Mesendoderm (in vitro differentiated cells): ENCODE results near the gene SLC6A20.
"Not testable (repeated sequence)": the region's sequence is repeated elsewhere in the genome, so short reads cannot be mapped to it uniquely, and the experiment has no call there.

Experiments used
- DNase-seq: peaks from one replicate; pipeline ENCODE4 v3.0.0; 2013
- H2AK5ac ChIP-seq: 2 replicates; pipeline ENCODE4 v1.6.1; 2013; ENCODE audit warnings: low read length, inconsistent platforms
- H2BK120ac ChIP-seq: 2 replicates; pipeline ENCODE4 v1.6.1; 2013; ENCODE audit warnings: low read depth, mild to moderate bottlenecking, low read length, moderate library complexity, mixed read lengths
- H2BK15ac ChIP-seq: replicated peaks from 2 replicates; pipeline ENCODE4 v1.6.1; 2013; ENCODE audit warnings: low read depth, mild to moderate bottlenecking, moderate library complexity
- H2BK5ac ChIP-seq: 2 replicates; pipeline ENCODE4 v1.6.1; 2013; ENCODE audit warnings: low read length, inconsistent platforms
- H3K18ac ChIP-seq: 2 replicates; pipeline ENCODE4 v1.6.1; 2013; ENCODE audit warnings: mild to moderate bottlenecking, low read length, mixed read lengths
- H3K23ac ChIP-seq: one replicate; pipeline ENCODE4 v1.6.1; 2013; ENCODE audit warnings: low read length
- H3K27ac ChIP-seq: 2 replicates; pipeline ENCODE4 v1.5.1; 2013; ENCODE audit warnings: low read depth, mild to moderate bottlenecking, inconsistent platforms, low read length, moderate library complexity
- H3K27me3 ChIP-seq: 2 replicates; pipeline ENCODE4 v1.6.1; 2013; ENCODE audit warnings: low read length, control low read depth, mild to moderate bottlenecking, inconsistent platforms; ENCODE audit not compliant: insufficient read depth, poor library complexity
- H3K36me3 ChIP-seq: 2 replicates; pipeline ENCODE4 v1.6.1; 2013; ENCODE audit warnings: low read length, inconsistent platforms; ENCODE audit not compliant: control insufficient read depth, insufficient read depth
- H3K4ac ChIP-seq: one replicate; pipeline ENCODE4 v1.6.1; 2013; ENCODE audit warnings: low read depth, mild to moderate bottlenecking, low read length, moderate library complexity
- H3K4me1 ChIP-seq: 2 replicates; pipeline ENCODE4 v1.6.1; 2013; ENCODE audit warnings: low read depth, low read length, inconsistent platforms; ENCODE audit not compliant: control insufficient read depth
- H3K4me2 ChIP-seq: 2 replicates; pipeline ENCODE4 v1.6.1; 2013; ENCODE audit warnings: low read length
- H3K4me3 ChIP-seq: 2 replicates; pipeline ENCODE4 v1.5.1; 2013; ENCODE audit warnings: mild to moderate bottlenecking, low read length
- H3K56ac ChIP-seq: one replicate; pipeline ENCODE4 v1.6.1; 2013; ENCODE audit warnings: low read length
- H3K79me1 ChIP-seq: 2 replicates; pipeline ENCODE4 v1.6.1; 2013; ENCODE audit warnings: low read length, inconsistent platforms
- H3K79me2 ChIP-seq: 2 replicates; pipeline ENCODE4 v1.6.1; 2013; ENCODE audit warnings: mild to moderate bottlenecking, low read length; ENCODE audit not compliant: control insufficient read depth, insufficient read depth
- H3K9ac ChIP-seq: 2 replicates; pipeline ENCODE4 v1.6.1; 2013; ENCODE audit warnings: low read length, inconsistent platforms
- H4K5ac ChIP-seq: one replicate; pipeline ENCODE4 v1.6.1; 2013; ENCODE audit warnings: low read length
- H4K8ac ChIP-seq: one replicate; pipeline ENCODE4 v1.6.1; 2013; ENCODE audit warnings: low read depth, mild to moderate bottlenecking, control low read depth, low read length, moderate library complexity
- WGBS: extraction: QIAGEN DNeasy Blood & Tissue Kit; methylation state at CpG from one replicate; pipeline ENCODE4 v1.1.7; 2013; ENCODE audit warnings: low lambda C conversion rate, missing lambda C conversion rate; ENCODE audit not compliant: insufficient coverage; ENCODE audit errors: extremely low coverage; 5-methylcytosine and 5-hydroxymethylcytosine counted together

SLC6A20 gene

GRCh38 chr3:45751537-45752242 lies 44.6 kb downstream of the SLC6A20 start:
- Histone ChIP-seq H3K9ac (no peak overlapping the region), H3K79me1 (no peaks in the 10 kb centered on the region)

GRCh38 chr3:45749880-45750279 lies 46.5 kb downstream of the SLC6A20 start:
- no peak overlapping the region for H2AK5ac ChIP-seq
- no CpG with 5 or more reads among the region's 4 CpGs for WGBS
- no peak overlapping the region for H2BK120ac ChIP-seq

More at GRCh38 chr3:45751537-45752242, 44.6 kb downstream of the SLC6A20 start:
- no peak overlapping the region for H2BK15ac ChIP-seq
- no peak overlapping the region for H3K18ac ChIP-seq
- H3K4me3 ChIP-seq = no peak overlapping the region
- H3K27ac ChIP-seq = no peak overlapping the region
- H3K56ac ChIP-seq = no peak overlapping the region
- WGBS = no CpG with 5 or more reads among the region's 7 CpGs
- no peak overlapping the region for H3K4ac ChIP-seq
- H3K4me2 ChIP-seq = no peak overlapping the region
- no peak overlapping the region for H2BK120ac ChIP-seq
- H3K36me3 ChIP-seq = peaks cover 3% of the 10 kb centered on the region
- no peak overlapping the region for H2AK5ac ChIP-seq
- H4K8ac ChIP-seq = no peak overlapping the region
- no peaks in the 10 kb centered on the region for H3K27me3 ChIP-seq
- H3K4me1 ChIP-seq = peaks cover 2% of the 10 kb centered on the region
- no peak overlapping the region for H4K5ac ChIP-seq
- no peak for DNase-seq
- H3K23ac ChIP-seq = no peak overlapping the region
- H2BK5ac ChIP-seq = no peak overlapping the region
- no peaks in the 10 kb centered on the region for H3K79me2 ChIP-seq

GRCh38 chr3:45749036-45749600 lies 47.2 kb downstream of the SLC6A20 start:
- H3K79me2 ChIP-seq = not testable (repeated sequence)

More at GRCh38 chr3:45749880-45750279, 46.5 kb downstream of the SLC6A20 start:
- H3K4ac ChIP-seq = no peak overlapping the region
- no peak overlapping the region for H3K27ac ChIP-seq
- peaks cover 3% of the 10 kb centered on the region for H3K36me3 ChIP-seq
- H3K23ac ChIP-seq = no peak overlapping the region
- no peak overlapping the region for H2BK15ac ChIP-seq
- no peaks in the 10 kb centered on the region for H3K79me2 ChIP-seq
- no peak overlapping the region for H4K8ac ChIP-seq
- DNase-seq = no peak
- no peaks in the 10 kb centered on the region for H3K79me1 ChIP-seq
- no peak overlapping the region for H4K5ac ChIP-seq
- no peak overlapping the region for H2BK5ac ChIP-seq
- H3K56ac ChIP-seq = no peak overlapping the region
- H3K9ac ChIP-seq = no peak overlapping the region
- no peak overlapping the region for H3K4me2 ChIP-seq
- no peak overlapping the region for H3K18ac ChIP-seq
- H3K4me3 ChIP-seq = no peak overlapping the region
- no peaks in the 10 kb centered on the region for H3K4me1 ChIP-seq
- H3K27me3 ChIP-seq = no peaks in the 10 kb centered on the region

GRCh38 chr3:45748068-45748467 lies 48.3 kb downstream of the SLC6A20 start:
- H3K79me2 ChIP-seq = no peaks in the 10 kb centered on the region
- no peaks in the 10 kb centered on the region for H3K4me1 ChIP-seq
- WGBS = no CpG with 5 or more reads among the region's 8 CpGs
- H3K4me2 ChIP-seq = no peak overlapping the region
- no peak overlapping the region for H2BK120ac ChIP-seq
- H2AK5ac ChIP-seq = no peak overlapping the region
- H4K8ac ChIP-seq = no peak overlapping the region
- H4K5ac ChIP-seq = no peak overlapping the region
- H3K18ac ChIP-seq = no peak overlapping the region
- H3K56ac ChIP-seq = no peak overlapping the region
- H3K23ac ChIP-seq = no peak overlapping the region
- no peak overlapping the region for H2BK15ac ChIP-seq
- H3K27me3 ChIP-seq = no peaks in the 10 kb centered on the region
- no peak for DNase-seq
- no peak overlapping the region for H3K4me3 ChIP-seq
- H3K9ac ChIP-seq = no peak overlapping the region
- H3K36me3 ChIP-seq = peaks cover 5% of the 10 kb centered on the region
- no peak overlapping the region for H2BK5ac ChIP-seq
- no peak overlapping the region for H3K4ac ChIP-seq
- no peaks in the 10 kb centered on the region for H3K79me1 ChIP-seq
- no peak overlapping the region for H3K27ac ChIP-seq

More at GRCh38 chr3:45749036-45749600, 47.2 kb downstream of the SLC6A20 start:
- not testable (repeated sequence) for H3K4me3 ChIP-seq, H3K23ac ChIP-seq, H3K27ac ChIP-seq, H3K36me3 ChIP-seq, H4K8ac ChIP-seq, H3K4me2 ChIP-seq, DNase-seq, H4K5ac ChIP-seq, H3K79me1 ChIP-seq, H2BK5ac ChIP-seq, H3K27me3 ChIP-seq, H3K18ac ChIP-seq, H3K4me1 ChIP-seq, H2BK15ac ChIP-seq, H3K9ac ChIP-seq, H3K4ac ChIP-seq, H3K56ac ChIP-seq, H2BK120ac ChIP-seq, H2AK5ac ChIP-seq
- no CpG with 5 or more reads among the region's 4 CpGs for WGBS

- no peak overlapping the region for H3K27ac ChIP-seq
- no peak overlapping the region for H2BK15ac ChIP-seq
- H3K4ac ChIP-seq = no peak overlapping the region
- no peak overlapping the region for H3K23ac ChIP-seq
- H3K4me2 ChIP-seq = no peak overlapping the region
- no peaks in the 10 kb centered on the region for H3K27me3 ChIP-seq
- no peak overlapping the region for H4K8ac ChIP-seq
- H2BK120ac ChIP-seq = no peak overlapping the region
- H2AK5ac ChIP-seq = no peak overlapping the region
- H2BK5ac ChIP-seq = no peak overlapping the region
- H3K56ac ChIP-seq = no peak overlapping the region
- no peaks in the 10 kb centered on the region for H3K4me1 ChIP-seq
- H3K18ac ChIP-seq = no peak overlapping the region
- WGBS = no CpG with 5 or more reads among the region's 18 CpGs
- H3K9ac ChIP-seq = no peak overlapping the region
- no peak overlapping the region for H3K4me3 ChIP-seq
- H3K79me1 ChIP-seq = no peaks in the 10 kb centered on the region
- no peak overlapping the region for H4K5ac ChIP-seq
- no peak for DNase-seq
- no peaks in the 10 kb centered on the region for H3K79me2 ChIP-seq
- peaks cover 6% of the 10 kb centered on the region for H3K36me3 ChIP-seq
Measured at GRCh38 chr3:45746777-45747622, 49.3 kb downstream of the SLC6A20 start.
